ENCODE data around the gene F12.

F12 gene

DNA sequence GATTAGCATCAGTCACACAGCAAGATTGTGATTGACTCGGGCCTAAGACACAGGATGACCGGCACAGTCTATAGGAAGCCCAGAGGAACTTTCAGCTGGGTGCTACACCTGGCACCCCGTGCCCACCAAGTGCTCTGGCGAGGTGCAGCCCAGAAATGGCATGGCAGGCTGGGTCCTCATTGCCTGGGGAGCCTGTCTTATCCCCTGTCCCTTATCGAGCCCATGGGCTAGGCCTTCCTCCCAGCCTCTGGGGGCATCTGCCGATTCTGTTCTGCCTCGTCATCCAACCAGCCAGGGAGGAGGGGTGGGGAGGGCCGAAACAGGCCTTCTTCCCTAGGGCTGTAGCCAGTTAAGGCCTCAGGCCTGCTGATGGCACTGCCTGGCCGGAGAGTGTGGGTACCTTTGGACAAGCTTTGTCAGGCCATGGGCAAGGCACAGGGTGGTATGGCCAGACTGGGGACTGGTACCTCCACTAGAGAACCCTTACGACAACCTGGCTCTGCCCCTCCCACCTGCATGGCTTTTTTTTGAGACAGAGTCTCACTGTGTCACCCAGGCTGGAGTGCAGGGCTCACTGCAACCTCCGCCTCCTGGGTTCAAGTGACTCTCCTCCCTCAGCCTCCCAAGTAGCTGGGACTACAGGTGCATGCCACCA lies 18.7 kb upstream of the F12 start:
- Histone ChIP-seq H3K4me3 (ENCODE audit: severe bottlenecking) (no peak overlapping the region), H3K27me3 (ENCODE audit: insufficient read depth, poor library complexity, severe bottlenecking) (no peaks in the 10 kb centered on the region), H3K9me3 (ENCODE audit: severe bottlenecking) (no peaks in the 10 kb centered on the region), H3K36me3 (ENCODE audit: low read depth) (peaks cover 27% of the 10 kb centered on the region), H3K4me1 (ENCODE audit: insufficient read depth, poor library complexity, severe bottlenecking) (peaks cover 3% of the 10 kb centered on the region), H3K27ac (ENCODE audit: poor library complexity, severe bottlenecking) (peak overlapping the region; percentile 52)
- no peak for DNase-seq (ENCODE audit: low spot score)
- ATAC-seq (ENCODE audit: low read depth) = no peak
- TF ChIP-seq, protein P1, sequence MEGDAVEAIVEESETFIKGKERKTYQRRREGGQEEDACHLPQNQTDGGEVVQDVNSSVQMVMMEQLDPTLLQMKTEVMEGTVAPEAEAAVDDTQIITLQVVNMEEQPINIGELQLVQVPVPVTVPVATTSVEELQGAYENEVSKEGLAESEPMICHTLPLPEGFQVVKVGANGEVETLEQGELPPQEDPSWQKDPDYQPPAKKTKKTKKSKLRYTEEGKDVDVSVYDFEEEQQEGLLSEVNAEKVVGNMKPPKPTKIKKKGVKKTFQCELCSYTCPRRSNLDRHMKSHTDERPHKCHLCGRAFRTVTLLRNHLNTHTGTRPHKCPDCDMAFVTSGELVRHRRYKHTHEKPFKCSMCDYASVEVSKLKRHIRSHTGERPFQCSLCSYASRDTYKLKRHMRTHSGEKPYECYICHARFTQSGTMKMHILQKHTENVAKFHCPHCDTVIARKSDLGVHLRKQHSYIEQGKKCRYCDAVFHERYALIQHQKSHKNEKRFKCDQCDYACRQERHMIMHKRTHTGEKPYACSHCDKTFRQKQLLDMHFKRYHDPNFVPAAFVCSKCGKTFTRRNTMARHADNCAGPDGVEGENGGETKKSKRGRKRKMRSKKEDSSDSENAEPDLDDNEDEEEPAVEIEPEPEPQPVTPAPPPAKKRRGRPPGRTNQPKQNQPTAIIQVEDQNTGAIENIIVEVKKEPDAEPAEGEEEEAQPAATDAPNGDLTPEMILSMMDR (IDR thresholded peaks at IDR 0.05; ENCODE audit: poor library complexity, severe bottlenecking) = no peak

GRCh38 chr5:177427211-177427822 lies 18.0 kb upstream of the F12 start:
- peak overlapping the region; percentile 81 for H3K4me3 ChIP-seq (ENCODE audit: severe bottlenecking)
- ATAC-seq (ENCODE audit: low read depth) = no peak
- TF ChIP-seq, protein P1 (IDR thresholded peaks at IDR 0.05; ENCODE audit: poor library complexity, severe bottlenecking) = no peak
- H3K4me1 ChIP-seq (ENCODE audit: insufficient read depth, poor library complexity, severe bottlenecking) = peaks cover 3% of the 10 kb centered on the region
- no peaks in the 10 kb centered on the region for H3K9me3 ChIP-seq (ENCODE audit: severe bottlenecking)
- no peaks in the 10 kb centered on the region for H3K27me3 ChIP-seq (ENCODE audit: insufficient read depth, poor library complexity, severe bottlenecking)
- H3K36me3 ChIP-seq (ENCODE audit: low read depth) = peaks cover 20% of the 10 kb centered on the region
- DNase-seq (ENCODE audit: low spot score) = no peak
- peak overlapping the region; percentile 52 for H3K27ac ChIP-seq (ENCODE audit: poor library complexity, severe bottlenecking)

GRCh38 chr5:177426566-177427210 lies 17.3 kb upstream of the F12 start, which contains the start of gene GRK6:
Gene GRK6, plus strand, starts transcription at chr5:177426676. Its CDS starts 170 bp downstream, at chr5:177426846.
- H3K4me1 ChIP-seq (ENCODE audit: insufficient read depth, poor library complexity, severe bottlenecking) = peaks cover 3% of the 10 kb centered on the region
- H3K4me3 ChIP-seq (ENCODE audit: severe bottlenecking) = peak within 1 kb of the TSS; percentile 81
- DNase-seq (ENCODE audit: low spot score) = peak; percentile 73
- peaks cover 13% of the 10 kb centered on the region for H3K36me3 ChIP-seq (ENCODE audit: low read depth)
- ATAC-seq (ENCODE audit: low read depth) = peak; percentile 71
- H3K9me3 ChIP-seq (ENCODE audit: severe bottlenecking) = no peaks in the 10 kb centered on the region
- peak within 1 kb of the TSS; percentile 52 for H3K27ac ChIP-seq (ENCODE audit: poor library complexity, severe bottlenecking)
- H3K27me3 ChIP-seq (ENCODE audit: insufficient read depth, poor library complexity, severe bottlenecking) = no peaks in the 10 kb centered on the region
- TF ChIP-seq, protein P1 (IDR thresholded peaks at IDR 0.05; ENCODE audit: poor library complexity, severe bottlenecking) = no peak

DNA sequence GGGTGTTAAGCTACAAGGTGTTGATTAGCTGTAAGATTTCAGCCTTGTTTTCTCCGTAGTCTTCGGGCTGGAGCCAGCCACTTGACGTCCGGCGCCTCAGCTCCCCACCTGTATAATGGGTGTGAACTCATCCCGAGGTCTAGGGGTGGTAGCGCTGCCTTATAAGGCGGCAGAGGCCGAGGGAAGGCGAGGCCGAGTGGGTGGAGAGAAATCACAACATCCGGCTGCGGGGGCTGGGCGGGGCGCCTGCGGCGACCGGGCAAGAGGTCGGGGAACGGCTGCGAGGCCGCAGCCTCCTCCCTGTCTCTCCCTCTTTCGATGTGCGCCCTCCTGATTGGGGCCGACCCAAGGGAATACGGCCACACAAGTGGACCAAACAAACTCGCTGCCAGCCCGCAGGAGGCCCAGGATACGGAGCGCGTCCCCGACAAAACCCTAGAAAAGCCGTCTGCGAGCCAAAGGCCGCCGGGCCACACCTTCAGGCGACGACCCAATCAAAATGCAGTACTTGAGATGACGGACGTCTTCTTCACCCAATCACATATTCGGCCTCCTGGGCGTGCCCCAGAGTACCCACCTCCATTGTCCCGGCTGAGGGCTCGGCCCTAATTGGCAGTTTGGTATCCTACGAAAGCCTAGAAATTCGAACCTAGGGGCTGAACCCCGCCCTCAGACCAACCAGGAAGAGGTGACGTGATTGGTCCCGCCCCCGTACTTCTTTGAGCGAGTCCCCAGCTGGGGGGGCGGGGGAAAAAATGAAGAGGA lies 16.6 kb upstream of the F12 start:
- DNase-seq (ENCODE audit: low spot score) (peak; percentile 100), ATAC-seq (ENCODE audit: low read depth) (peak; percentile 92)
- no peaks in the 10 kb centered on the region for H3K27me3 ChIP-seq (ENCODE audit: insufficient read depth, poor library complexity, severe bottlenecking)
- peaks cover 3% of the 10 kb centered on the region for H3K4me1 ChIP-seq (ENCODE audit: insufficient read depth, poor library complexity, severe bottlenecking)
- TF ChIP-seq, protein P1 (IDR thresholded peaks at IDR 0.05; ENCODE audit: poor library complexity, severe bottlenecking) = no peak
- H3K9me3 ChIP-seq (ENCODE audit: severe bottlenecking) = no peaks in the 10 kb centered on the region
- H3K4me3 ChIP-seq (ENCODE audit: severe bottlenecking) = peak overlapping the region; percentile 45
- H3K27ac ChIP-seq (ENCODE audit: poor library complexity, severe bottlenecking) = peak overlapping the region; percentile 52
- H3K36me3 ChIP-seq (ENCODE audit: low read depth) = peaks cover 6% of the 10 kb centered on the region
